ENCODE measurements around the gene OR10K2.
"Not testable (repeated sequence)": the region's sequence is repeated elsewhere in the genome, so short reads cannot be mapped to it uniquely, and the experiment has no call there.

Gene OR10K2, protein sequence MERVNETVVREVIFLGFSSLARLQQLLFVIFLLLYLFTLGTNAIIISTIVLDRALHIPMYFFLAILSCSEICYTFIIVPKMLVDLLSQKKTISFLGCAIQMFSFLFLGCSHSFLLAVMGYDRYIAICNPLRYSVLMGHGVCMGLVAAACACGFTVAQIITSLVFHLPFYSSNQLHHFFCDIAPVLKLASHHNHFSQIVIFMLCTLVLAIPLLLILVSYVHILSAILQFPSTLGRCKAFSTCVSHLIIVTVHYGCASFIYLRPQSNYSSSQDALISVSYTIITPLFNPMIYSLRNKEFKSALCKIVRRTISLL

DNA sequence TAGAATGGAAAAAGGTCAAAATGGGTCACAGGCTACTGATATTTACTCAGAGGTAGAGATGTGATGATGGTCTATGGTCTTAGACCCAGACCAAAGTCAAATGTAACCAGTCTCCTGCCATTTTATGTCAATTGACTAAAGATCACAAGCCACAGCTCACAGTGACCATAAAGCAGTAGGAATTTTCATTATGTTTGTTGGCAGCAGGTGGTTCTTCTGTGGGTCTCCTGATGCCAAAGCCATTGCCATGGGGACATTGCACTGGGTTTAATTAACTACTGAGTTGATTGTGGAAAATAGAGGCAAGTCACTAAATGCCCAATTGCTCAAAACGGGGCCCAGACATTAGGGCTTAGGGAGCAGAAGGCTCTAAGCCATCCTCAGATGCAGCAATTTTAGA lies at the start of gene OR10K2:
Gene OR10K2 (minus strand): TSS at position 101 of the 400 bp plus-strand sequence. CDS start 5,371 bp downstream, outside the sequence.
- in situ Hi-C loops (cut with MboI; ENCODE audit: low sequenced_read_pairs) = no loop called here

DNA sequence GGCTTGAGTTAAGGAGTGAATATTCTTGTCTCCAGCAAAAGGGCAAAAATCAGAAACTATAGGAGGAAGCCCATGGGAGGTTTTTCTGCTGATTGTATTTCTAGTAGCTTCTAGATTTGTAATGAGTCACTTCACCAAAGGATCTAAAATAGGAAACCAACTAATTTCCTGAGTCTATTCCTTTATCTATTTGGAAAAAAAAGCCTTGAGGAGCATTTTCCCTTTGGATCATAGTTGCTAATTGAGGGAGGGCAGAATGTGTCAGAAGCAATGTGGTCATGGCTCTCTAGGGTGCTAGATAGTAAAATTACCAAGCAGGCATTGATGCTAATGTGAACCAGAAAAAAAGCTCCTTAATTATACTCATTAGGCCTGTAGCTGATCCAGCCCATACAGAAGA lies 45.9 kb upstream of the OR10K2 start, which contains the start of gene OR10R2:
Gene OR10R2 (plus strand): TSS at position 301 of the 400 bp plus-strand sequence. CDS start 106 bp downstream, outside the sequence.
- in situ Hi-C loops (cut with MboI; ENCODE audit: low sequenced_read_pairs) = no loop called here

DNA sequence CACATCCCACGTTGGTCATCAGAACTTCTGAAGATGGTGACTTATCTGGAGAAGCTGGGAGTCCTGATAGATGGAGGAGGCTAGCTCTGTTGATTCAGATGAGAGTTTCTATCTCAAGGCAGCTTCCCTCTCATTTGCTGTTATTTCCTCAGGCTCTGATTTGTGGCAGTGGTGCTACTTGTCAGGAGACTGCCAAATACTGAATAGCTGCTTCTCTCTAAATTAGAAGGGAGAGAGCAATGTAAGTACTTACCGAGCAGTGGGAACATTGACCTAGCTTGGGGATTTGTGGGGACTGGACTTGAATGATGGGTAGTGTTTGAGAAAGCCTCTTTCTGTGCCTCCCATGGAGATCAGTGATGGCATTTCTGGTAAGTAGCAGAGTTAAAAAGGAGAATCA lies 35.5 kb upstream of the OR10K2 start, which contains the start of gene OR10K1:
Gene OR10K1 (plus strand): TSS at position 301 of the 400 bp plus-strand sequence. CDS start 3,728 bp downstream, outside the sequence.
- in situ Hi-C loops (cut with MboI; ENCODE audit: low sequenced_read_pairs) = no loop called here

DNA sequence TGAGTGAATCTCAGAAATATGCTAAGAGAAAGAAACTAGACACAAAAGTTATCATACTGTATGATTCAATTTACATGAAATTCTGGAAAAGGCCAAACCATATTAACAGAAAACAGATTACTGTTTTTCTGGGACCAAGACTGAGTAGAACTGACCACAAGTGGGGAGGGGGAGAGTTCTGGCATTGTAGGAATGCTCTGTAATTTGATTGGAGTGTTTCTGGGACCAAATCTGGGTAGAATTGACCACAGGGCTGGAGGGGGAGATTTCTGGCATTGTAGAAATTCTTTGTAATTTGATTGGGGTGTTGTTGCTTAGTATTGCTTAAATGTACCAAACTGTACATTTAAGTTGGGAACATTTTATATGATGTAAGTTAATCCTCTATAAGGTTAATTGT lies 32.2 kb upstream of the OR10K2 start:
- in situ Hi-C loops (cut with MboI; ENCODE audit: low sequenced_read_pairs) = no loop called here

DNA sequence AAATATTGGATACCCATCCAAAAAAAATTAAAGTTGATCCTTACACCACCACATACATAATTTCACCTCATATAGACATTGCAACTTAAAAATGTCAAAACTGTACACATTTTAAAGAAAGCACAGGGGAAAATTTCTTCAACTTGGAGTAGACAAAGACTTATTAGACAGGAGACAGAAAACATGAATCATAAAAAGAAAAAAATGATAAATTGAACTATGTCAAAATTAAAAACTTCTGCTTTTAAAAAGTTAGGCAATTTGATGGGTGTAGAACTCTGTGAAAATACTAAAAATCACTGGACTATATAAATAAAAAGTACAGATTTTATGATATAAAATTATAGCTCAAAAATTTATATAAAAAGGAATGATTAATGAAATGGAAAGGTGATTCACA lies 31.2 kb upstream of the OR10K2 start:
- in situ Hi-C loops (cut with MboI; ENCODE audit: low sequenced_read_pairs) = no loop called here

DNA sequence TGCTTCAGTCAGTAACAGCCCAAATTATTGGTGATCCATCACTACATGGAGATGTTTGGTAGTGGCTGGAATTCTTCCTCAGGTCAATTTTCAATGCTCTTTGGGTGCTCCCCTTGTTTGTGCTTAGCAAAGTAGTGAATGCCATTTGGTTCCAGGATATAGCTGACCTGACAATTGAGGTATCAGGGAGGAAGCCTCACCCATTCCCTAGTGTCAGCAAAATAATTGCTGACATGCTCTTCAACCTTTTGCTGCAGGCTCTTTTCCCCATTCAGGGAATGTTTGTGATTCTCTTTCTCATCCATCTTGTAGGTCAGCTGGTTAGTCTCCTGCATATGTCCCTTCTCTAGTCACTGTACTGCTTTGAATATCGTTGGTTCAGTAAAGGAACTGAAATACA lies 28.5 kb upstream of the OR10K2 start:
- in situ Hi-C loops (cut with MboI; ENCODE audit: low sequenced_read_pairs) = no loop called here

DNA sequence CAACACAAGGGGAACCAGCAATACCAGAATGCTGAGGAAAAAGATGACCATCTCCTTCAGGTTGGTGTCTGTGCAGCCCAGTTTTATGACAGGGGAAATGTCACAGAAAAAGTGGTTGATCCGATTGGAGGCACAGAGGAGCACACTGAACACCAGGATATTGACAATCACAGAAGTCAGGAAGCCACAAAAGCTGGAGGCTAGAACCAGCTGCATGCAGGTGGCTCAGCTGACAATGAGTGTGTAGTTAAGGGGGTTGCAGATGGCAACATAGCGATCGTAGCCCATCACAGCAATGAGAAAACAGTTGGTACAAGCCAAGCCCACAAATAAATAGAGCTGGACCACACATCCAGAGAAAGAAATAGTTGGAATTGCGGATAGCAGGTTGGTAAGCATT lies 19.3 kb upstream of the OR10K2 start:
- in situ Hi-C loops (cut with MboI; ENCODE audit: low sequenced_read_pairs) = no loop called here

DNA sequence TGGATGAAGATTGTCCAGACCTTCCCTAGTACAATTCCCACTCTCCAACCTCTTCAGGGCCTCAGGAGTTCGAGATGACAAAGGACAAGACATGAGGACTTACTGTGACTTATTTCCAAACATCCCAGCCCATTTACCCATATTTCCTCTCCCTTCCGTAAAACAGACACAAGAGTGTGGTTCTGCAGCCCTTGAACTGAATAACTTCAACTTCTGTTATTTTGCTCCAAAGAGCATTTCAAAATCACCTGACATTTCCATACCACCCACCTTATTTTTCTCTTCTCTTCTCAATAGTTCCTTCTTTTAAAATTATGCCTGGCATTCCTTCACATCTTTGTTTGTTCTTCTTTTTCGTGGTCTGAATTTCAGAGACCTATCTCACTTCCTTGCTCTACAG lies 8.7 kb upstream of the OR10K2 start:
- in situ Hi-C loops (cut with MboI; ENCODE audit: low sequenced_read_pairs) = no loop called here

DNA sequence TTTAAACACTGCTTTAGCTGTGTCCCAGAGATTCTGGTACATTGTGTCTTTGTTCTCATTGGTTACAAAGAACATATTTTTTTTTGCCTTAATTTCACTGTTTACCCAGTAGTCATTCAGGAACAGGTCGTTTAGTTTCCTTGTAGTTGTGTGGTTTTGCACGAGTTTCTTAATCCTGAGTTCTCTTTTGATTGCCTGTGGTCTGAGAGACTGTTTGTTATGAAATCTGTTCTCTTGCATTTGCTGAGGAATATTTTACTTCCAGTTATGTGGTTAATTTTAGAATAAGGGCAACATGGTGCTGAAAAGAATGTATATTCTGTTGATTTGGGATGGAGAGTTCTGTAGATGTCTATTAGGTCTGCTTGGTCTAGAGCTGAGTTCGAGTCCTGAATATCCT lies 4.1 kb upstream of the OR10K2 start:
- in situ Hi-C loops (cut with MboI; ENCODE audit: low sequenced_read_pairs) = not testable (repeated sequence)

DNA sequence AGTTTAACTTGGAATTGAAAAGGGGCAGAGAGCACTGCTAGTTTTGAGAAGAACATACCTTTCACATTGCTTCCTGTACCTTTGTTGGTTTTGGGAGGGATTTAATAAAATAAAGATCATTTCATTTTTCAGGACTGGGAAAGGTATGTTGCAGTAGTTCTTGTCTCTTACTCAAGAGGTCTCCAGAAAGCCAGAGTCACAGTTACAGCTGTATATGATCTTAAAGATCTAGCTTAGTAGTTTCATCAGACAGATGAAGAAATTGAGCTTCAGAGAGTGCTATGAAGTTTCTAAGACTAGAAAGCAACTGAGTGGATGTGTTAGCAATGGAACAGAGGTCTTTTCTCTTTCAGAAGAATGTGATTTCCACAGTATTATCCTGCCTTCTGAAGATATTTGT lies 1.0 kb downstream of the OR10K2 start:
- in situ Hi-C loops (cut with MboI; ENCODE audit: low sequenced_read_pairs) = no loop called here

DNA sequence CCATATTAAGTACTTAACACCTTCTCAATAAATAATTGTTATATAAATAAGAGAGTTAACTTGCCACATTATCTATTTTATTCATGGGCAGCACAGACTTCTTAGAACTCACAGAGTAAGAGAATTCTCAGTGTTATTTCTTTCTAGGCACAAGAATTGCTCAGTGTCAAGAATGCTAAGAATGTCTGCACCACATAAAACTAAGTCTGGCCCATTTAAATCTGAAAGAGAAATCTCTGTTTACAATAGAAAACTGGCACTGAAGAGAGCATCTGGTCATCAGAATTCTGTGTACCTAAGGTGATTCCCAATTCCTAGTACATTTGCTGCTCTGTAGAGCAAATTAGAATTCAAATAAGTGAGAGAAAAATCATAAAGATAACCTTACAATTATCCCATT lies 3.8 kb downstream of the OR10K2 start:
- in situ Hi-C loops (cut with MboI; ENCODE audit: low sequenced_read_pairs) = no loop called here

DNA sequence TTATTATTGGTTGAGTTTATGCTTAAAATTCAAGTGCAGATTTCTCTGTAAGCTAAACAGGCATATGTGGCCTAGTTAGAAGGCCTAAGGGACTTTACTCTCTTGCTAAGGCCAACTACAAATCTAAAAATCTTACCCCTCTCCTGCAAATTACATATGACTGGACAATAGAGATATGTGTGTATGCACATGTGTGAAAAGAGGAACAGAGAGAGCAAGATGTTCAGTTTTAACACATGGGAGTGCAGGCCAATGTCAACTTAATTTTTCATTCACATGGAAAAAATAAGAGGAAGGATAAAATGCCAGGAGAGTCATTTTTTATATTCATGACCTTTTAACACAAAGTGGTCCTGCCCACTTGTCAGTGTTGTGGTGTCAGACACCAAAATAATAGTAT lies 8.5 kb downstream of the OR10K2 start:
- in situ Hi-C loops (cut with MboI; ENCODE audit: low sequenced_read_pairs) = no loop called here

DNA sequence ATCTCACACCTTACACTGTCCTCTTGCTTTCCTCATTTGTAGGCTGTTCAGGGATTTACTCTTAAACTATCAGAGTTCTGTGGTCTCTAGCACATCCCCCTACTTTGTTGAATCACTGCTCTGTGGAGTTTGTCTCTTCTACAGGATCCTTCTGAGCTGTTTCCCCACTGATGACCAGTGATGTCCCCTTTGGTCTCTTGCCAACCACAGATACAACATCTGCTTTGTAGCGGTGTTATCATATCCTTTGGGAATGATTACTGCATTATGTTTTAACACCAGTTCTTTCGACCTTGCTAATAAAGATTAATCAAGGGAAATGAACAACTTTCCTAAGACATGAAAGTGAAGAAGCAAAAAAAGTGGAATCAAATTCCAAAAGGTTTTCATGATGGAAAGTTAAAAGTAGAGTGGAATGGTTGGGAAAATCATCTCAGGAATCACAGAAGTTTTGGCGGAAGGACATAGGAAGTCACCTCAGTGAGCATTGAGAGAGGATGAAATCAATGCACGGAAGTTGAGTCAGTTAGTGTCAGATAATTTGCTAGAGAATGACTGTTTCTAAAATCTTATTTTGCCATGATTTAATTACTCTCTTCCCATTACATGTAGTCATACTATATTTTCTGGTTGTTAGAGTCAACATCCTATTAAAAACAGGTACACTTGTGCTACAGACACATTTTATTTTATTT lies 11.2 kb downstream of the OR10K2 start:
- in situ Hi-C loops (cut with MboI; ENCODE audit: low sequenced_read_pairs) = no loop called here

DNA sequence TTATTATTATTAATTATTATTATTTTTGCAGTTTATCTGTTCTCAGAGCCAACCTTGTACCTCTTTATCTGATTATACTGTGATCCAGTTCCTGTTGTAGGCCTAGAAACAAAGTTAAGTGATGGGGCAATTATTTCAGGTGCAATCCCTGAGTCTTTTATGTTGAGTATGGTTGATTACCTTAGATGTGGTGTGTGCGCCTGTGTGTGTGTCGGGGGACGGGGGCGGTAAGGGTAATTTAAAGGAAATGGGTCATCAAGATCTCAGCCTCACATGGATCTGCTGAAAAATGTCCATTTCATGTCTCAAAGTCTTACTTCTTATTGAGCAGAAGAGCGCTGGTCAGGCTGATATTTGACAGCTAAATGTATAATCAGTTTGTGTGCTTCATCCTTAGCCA lies 18.9 kb downstream of the OR10K2 start:
- in situ Hi-C loops (cut with MboI; ENCODE audit: low sequenced_read_pairs) = no loop called here

DNA sequence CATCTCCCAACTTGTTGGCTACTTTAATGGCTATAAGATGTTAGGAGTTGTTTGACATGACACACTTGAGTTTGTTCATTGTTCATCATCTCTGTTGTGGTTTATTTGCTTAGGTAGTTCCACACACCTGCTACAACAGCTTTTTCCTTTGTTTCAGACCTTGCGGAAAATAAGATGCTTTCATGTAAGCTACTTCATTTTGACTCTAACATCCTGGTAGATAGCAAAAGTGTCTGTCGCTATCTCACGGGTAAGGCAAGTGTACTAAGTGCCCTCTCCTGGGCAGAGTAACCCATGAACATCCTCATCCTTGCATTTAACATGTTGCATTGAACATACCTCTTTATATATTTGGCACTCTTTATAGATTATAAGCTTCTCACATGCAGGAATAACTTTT lies 25.2 kb downstream of the OR10K2 start:
- in situ Hi-C loops (cut with MboI; ENCODE audit: low sequenced_read_pairs) = no loop called here

DNA sequence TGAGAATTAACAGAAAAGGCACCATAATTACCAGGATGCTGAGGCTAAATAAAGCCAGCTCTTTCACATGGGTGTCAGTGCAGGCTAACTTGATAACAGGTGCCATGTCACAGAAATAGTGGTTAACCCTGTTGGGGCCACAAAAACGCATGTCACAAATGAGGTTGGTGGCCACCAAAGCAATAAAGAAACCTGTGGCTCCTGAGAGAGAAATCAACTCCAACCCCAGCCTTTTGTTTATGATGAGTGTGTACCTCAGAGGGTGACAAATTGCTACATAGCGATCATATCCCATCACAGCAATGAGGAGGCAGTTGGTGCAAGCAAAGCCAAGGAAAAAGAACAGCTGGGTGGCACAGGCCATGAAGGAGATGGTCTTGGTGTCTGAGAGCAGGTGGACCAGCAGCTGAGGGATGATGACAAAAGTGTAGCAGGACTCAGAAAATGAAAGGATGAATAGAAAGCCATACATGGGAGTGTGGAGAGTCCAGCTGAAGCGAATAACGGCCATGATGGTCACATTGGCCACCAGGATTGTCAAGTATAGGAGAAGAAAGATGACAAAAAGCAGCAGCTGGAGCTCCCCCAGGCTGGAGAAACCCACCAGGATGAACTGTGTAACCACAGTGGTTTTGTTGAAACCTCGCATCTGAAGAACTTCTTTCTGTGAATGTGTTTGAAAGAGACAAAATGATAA lies 27.1 kb downstream of the OR10K2 start, which contains the start of gene OR10T2:
Gene OR10T2 (minus strand): TSS at position 649 of the 697 bp plus-strand sequence. CDS start 0 bp downstream, at position 649.
- in situ Hi-C loops (cut with MboI; ENCODE audit: low sequenced_read_pairs) = no loop called here

DNA sequence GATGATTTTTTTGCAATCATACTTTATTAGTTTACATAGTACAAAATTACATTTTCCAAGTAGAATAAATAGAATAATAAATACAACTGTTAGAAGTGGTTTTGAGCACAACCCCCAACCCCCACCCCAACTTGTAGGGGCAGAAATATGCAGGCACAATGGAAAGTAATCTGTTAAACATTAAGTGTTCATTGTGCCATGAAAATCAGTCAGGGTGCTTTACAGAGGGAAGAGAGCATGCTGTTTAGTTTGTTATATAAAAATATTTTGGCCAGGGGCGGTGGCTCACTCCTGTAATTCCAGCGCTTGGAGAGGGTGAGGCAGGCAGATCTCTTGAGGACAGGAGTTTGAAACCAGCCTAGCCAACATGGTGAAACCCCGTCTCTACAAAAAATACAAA lies 29.4 kb downstream of the OR10K2 start:
- in situ Hi-C loops (cut with MboI; ENCODE audit: low sequenced_read_pairs) = no loop called here

DNA sequence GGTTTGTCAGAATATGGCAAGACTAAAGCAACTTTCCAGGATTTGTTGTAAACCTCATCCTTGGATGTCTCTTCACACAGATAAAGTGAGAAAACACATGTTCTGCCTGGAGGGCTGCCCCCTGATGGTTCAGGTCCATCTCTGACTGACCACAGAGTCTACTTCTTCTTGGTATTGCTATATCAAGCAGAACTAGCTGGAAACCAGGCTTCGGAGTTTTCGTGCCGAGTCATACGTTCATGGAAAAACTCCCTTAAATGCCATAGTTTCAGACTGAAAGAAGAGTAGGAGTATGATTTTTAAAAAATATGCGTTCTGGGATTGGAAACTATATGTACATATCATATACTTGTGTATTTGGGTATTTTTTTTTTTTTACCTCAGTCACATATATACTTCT lies 32.6 kb downstream of the OR10K2 start:
- in situ Hi-C loops (cut with MboI; ENCODE audit: low sequenced_read_pairs) = no loop called here

DNA sequence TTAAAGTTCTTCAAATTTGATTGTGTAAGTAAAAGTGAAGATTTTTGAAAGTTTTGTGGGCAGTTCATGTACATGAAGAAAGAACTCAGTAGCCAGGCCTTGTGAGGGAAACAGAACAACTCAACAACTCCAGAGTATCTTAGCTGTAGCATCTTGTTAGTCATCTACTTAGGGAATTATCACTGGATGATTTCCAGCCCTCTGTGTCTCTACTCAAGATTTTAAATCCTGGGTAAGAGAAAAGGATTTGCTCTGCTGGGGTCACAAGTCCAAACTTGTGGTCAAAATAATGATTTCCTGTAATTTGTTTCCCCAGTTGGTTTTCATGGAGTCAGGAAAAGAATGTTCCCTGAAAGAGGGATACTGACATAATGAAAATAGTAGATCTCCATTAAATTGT lies 34.9 kb downstream of the OR10K2 start:
- in situ Hi-C loops (cut with MboI; ENCODE audit: low sequenced_read_pairs) = no loop called here

DNA sequence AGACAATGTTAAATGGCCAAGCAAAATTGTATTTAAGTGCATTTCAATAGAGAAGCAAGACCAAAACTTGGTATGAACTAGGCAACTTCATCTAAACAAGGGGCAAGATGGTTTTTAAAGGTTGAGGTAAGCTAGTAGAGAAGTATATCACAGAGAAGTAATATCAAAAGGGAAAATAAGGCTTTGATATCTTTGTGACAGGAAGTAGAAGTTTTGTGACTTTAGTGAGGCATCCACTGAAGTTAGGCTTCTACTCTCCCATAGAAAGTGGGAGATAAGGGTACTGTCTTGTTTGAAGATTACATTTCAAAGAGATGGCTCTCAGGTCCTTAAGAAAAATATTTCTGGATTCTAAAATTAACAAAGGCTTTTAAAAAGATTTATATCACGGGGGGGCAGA lies 35.7 kb downstream of the OR10K2 start:
- in situ Hi-C loops (cut with MboI; ENCODE audit: low sequenced_read_pairs) = no loop called here

DNA sequence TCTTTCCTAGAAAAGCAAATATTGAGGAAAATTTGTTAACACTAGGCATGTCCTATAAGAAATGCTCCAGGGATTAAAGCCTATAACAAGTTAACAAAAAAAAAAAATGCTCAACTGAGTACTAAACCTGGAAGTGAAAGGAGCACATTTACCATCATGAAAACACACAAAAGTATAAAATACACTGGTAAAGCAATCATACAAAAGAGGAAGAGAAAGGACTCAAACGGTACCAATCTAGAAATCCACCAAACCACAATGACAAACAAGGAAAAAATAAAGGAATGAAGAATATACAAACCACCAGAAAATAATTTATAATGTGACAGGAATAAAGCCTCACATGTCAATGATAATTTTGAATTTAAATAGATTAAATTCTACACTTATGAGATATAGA lies 51.2 kb downstream of the OR10K2 start:
- in situ Hi-C loops (cut with MboI; ENCODE audit: low sequenced_read_pairs) = no loop called here

DNA sequence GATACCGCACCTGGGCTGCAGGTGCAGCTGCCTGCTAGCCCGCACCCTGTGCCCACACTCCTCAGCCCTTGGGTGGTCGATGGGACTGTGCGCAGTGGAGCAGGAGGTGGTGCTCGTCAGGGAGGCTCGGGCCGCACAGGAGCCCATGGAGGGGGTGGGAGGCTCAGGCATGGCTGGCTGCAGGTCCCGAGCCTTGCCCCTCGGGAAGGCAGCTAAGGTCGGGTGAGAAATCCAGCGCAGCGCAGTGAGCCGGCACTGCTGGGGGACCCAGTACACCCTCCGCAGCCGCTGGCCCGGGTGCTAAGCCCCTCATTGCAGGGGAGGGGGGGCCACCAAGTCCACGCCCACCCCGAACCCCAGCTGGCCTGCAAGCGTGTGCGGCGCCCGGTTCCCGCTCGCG lies 51.9 kb downstream of the OR10K2 start:
- in situ Hi-C loops (cut with MboI; ENCODE audit: low sequenced_read_pairs) = not testable (repeated sequence)

Data from HL-60/S4 (cell line).